NCI-H2227 treated with DMSO at 0.1 percent for 48 hours (cell line): ENCODE data around the gene PSAP.

Source experiments
- DNase-seq: peaks from one replicate; lab custom pipeline; 2025; lab: John Stamatoyannopoulos, UW

PSAP gene

GRCh38 chr10:71844695-71845094, 6.4 kb downstream of the PSAP start:
- DNase-seq: no peak

DNA sequence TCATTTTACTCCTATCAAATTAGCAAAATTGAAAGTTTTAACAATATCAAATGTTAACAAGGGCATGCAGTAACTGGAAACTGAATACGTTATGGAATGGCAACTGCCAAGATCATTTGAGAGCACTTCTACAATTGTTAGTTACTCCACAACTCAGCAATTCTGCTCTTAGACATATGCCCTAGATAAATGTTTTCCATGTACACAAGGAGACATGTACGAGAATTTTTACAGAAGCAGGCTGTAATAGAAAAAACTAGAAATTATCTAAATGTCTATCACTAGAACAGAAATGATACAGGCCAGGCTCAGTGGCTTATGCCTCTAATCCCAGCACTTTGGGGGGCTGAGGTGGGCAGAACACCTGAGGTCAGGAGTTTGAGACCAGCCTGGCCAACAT, 7.0 kb downstream of the PSAP start:
- DNase-seq: no peak

DNA sequence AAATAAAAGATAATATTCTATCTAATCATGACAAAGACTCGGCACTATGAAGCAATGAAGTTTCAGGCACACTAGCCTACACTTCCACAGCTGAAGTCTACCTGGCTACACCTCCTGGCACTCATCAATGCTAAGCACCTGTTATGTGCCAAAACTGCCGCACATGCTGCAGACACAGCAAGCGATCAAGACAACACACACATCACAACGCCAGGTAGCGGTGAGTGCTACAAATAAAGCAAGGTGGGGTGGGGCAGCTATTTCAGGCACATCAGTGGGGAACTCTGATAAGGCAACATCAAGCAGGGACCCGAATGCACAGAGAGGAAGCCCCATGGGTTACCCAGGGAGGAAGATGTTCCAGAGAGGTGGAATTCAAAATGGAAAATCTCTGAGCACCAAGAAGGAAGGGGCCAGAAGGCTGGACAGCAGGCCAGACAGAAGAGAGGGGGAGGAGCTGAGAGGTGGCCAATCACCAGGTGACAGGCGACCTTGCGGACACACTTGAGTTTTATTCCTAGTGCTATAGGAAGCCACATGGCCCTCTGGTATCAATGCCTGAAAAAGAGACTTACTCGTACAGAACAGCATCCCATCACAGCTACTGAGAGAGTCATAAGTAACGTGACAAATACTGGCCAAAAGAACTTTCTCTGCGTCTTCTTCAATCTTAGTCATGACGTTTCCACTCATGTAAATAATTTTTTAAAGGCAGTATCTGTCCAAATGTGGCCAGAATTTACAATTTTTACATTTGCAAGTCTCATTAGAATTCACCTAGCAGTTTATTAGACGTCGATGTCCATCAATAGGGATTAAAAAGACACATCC, 8.0 kb downstream of the PSAP start:
- DNase-seq: no peak

GRCh38 chr10:71842422-71842821, 8.6 kb downstream of the PSAP start:
- no peak for DNase-seq

GRCh38 chr10:71840958-71841335, 10.1 kb downstream of the PSAP start:
- DNase-seq: no peak

- DNase-seq: peak; percentile 82
These were observed 10.7 kb downstream of the PSAP start for GRCh38 chr10:71840177-71840957.

DNA sequence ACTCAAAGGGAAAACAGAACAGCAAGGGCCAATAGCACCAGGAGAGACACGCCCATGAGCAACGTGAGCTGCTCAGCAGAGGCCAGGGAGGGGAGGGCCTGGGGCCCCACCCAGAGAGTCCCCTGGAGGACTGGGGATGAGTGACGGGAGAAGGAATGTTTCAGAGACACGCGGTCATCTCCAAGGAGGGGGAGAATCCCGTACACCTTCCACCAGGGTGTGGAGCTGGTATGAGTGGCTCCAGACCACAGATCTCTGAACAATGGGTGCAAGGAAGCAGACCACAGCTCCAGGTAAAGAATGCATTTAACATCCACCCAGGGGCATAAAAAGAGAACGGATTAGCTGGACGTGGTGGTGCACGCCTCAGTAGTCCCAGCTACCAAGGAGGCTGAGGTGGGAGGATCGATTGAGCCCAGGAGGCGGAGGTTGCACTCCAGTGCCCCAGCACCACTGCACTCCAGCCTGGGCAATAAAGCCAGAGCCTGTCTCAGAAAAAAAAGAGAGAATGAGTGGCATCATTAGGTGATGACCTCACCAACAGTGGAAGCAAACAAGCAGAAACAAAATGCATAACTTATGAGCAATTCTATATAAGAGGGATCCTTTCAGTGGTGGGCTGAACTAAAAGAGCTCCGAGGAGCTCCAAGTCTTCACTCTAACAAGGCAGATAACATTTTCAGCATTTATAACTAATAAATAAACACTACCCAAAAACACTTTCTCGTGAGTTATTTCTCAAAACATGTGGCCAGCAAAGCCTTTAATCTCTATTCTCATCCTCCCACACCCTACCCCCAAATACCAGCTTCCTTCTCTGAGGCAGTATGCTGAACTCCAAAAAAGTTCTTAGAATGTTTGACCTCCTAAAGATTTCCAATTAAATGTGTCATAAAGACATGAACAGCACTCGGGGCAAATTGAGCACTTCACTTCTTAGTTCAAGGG, 12.5 kb downstream of the PSAP start:
- DNase-seq: no peak

GRCh38 chr10:71837098-71837827, 13.8 kb downstream of the PSAP start:
- DNase-seq: no peak

DNA sequence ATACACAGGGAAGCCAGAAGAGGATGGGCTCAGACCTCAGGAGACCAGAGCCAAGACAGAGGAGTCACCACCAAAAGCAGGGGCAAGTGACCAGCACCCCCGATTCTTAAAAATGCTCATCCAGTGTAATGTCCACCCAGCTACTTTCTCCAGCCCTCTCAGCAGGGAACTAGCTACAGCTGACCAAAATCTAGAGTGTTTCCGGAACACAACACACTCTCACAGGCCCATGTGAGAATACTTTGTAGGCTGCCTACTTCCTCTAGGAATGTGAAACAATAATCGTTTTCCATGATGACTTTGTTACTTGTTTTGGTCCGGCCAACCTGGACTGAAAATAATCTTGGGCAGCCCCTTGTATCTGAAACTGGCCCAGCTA, 14.5 kb downstream of the PSAP start:
- no peak for DNase-seq

- DNase-seq: no peak
These were observed 15.1 kb downstream of the PSAP start for GRCh38 chr10:71835671-71836595.

DNA sequence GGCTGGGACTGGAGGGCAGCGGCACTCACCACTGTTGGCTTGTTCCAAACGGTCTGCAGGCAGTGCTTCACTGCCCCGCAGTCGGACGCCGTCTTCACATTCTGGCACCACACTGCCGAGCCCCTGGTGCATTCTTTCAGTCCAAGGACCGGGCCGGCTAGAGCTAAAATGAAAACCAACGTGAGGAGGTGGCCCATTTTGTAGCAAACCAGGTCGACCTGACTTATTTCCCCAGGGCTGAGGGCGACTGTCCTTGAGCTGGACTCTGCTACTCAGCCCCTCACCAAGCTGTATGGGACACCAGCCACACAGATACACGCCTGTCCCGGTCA, 16.7 kb downstream of the PSAP start:
- no peak for DNase-seq

- DNase-seq: no peak
These were observed 17.4 kb downstream of the PSAP start for GRCh38 chr10:71833451-71834342.

- no peak for DNase-seq
These were observed 18.1 kb downstream of the PSAP start for GRCh38 chr10:71832967-71833366.

DNA sequence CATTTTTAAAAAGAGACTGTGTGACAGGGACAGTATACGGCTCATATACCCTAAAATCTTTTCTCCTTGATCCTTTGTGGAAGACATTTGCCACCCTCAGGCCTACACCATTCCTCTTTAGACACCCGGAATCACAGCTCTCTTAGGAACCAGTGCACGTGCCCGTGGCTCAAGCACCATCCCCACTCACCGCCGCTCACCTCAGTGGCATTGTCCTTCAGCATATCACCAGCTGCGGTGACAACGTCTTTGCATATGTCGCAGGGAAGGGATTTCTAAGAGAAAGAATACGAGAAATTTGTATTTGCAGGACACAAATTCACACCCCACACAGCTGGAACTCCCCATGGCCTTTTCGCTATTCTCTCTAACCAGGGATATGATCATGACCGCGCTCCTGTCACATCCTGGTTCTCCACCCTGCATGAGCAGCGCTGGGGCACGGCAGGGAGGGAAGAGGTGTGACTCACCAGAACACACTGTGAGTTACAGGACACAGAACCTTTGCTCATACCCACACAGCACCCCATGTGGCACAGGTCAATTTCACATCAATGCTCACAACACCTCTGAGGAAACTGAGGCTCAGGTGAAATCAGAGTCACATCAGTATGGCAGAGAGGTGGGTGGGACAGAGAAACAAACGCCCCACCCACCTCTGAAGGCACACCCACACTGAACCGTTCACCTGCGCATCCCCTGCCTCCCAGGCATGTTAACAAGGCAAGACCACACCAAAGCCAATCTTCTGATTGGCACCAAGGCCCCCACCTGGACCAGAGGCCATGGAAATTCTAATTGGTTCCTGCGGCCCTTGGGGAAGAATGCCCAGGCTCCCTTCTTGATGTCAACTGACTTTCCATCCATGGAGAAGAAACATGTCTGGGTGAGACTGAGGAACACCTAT, 19.2 kb downstream of the PSAP start:
- no peak for DNase-seq

GRCh38 chr10:71830726-71831125, 20.3 kb downstream of the PSAP start:
- DNase-seq: no peak

GRCh38 chr10:71829896-71830295, 21.2 kb downstream of the PSAP start:
- DNase-seq: no peak

DNA sequence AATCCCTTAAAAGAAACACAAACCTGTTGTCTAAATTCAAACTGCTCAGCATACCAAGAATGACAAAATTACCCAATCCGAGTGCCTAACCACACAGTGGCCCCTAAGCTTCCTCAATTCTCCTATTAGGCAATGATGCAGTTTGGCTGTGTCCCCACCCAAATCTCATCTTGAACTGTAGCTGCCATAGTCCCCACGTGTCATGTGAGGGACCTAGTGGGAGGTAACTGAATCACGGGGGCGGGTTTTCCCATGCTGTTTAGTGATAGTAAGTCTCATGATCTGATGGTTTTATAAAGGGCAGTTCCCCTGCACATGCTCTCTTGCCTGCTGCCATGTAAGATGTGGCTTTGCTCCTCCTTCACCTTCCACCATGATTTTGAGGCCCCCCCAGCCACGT, 21.9 kb downstream of the PSAP start:
- DNase-seq: no peak

- no peak for DNase-seq
These were observed 22.3 kb downstream of the PSAP start for GRCh38 chr10:71828702-71829101.

- no peak for DNase-seq
These were observed 23.2 kb downstream of the PSAP start for GRCh38 chr10:71827852-71828251.
